Panc1 (cell line): ENCODE results near the gene CNIH1. TPM values are rescaled to one million over a fixed set of nuclear protein-coding genes. Genes with fewer than 3 reads are reported as not detected.
A peak's percentile ranks its signal among the peaks of the same experiment; 100 is the strongest.

ENCODE experiments used
- ATAC-seq: fragments of 200-7000 bp; cut with Tn5 transposase; 2 replicates; pipeline ENCODE4 v1.9.1; 2020; ENCODE audit warnings: mild to moderate bottlenecking, moderate library complexity
- BruUV-seq: library from RNA; stranded (reverse); fragments of 400-500 nt; replicated peaks from 2 replicates; lab custom pipeline; 2021; lab: Mats Ljungman, UMichigan
- CTCF ChIA-PET: fragments of 300-600 bp; sonication (Branson Sonifier 250); formaldehyde crosslinking; loops from one replicate; lab custom pipeline; 2022; ENCODE audit warnings: antibody characterized with exemption; lab: Charles Lee
- POLR2A ChIA-PET: fragments of 300-600 bp; sonication (Branson Sonifier 250); formaldehyde crosslinking; loops from one replicate; lab custom pipeline; 2022; ENCODE audit warnings: antibody characterized with exemption; lab: Charles Lee
- DNase-seq: peaks from one replicate; pipeline ENCODE4 v3.0.0-alpha.2; 2010; ENCODE audit warnings: low read depth, low spot score
- H3K27ac ChIP-seq: 2 replicates; pipeline ENCODE4 v1.5.1; 2011; ENCODE audit warnings: mild to moderate bottlenecking, low read length, inconsistent platforms
- H3K27me3 ChIP-seq: fragments of 200-500 bp; sonication (Bioruptor generic); 2 replicates; pipeline ENCODE4 v1.6.0; 2014; ENCODE audit warnings: low read length, inconsistent platforms; ENCODE audit not compliant: control insufficient read depth, insufficient read depth
- H3K36me3 ChIP-seq: fragments of 200-500 bp; sonication (Bioruptor generic); 2 replicates; pipeline ENCODE4 v1.5.1; 2014; ENCODE audit warnings: inconsistent platforms, mild to moderate bottlenecking, low read length, moderate library complexity; ENCODE audit not compliant: control insufficient read depth, insufficient read depth
- H3K4me1 ChIP-seq: 2 replicates; pipeline ENCODE4 v1.5.1; 2011; ENCODE audit warnings: inconsistent platforms, mild to moderate bottlenecking, low read length, moderate library complexity; ENCODE audit not compliant: control insufficient read depth, insufficient read depth
- H3K4me3 ChIP-seq, 2 experiments: 2 replicates each; pipeline ENCODE4 v1.5.1; 2011 to 2012; ENCODE audit warnings: low read depth in 2 of 2, low read length in 2 of 2, mild to moderate bottlenecking in 2 of 2, inconsistent platforms in 1 of 2, moderate library complexity in 1 of 2
- H3K9me3 ChIP-seq: fragments of 200-500 bp; sonication (Bioruptor generic); 2 replicates; pipeline ENCODE4 v1.5.1; 2014; ENCODE audit warnings: low read depth, mild to moderate bottlenecking, inconsistent platforms, low read length, moderate library complexity; ENCODE audit not compliant: control insufficient read depth, insufficient read depth
- CTCF ChIP-seq: fragments of 450-650 bp; IDR thresholded peaks from 2 replicates; pipeline ENCODE4 v1.5.1; 2017; ENCODE audit warnings: mild to moderate bottlenecking
- REST ChIP-seq, 2 experiments: IDR thresholded peaks; 2 replicates each; pipeline ENCODE4 v1.6.1; 2011 to 2012; ENCODE audit warnings: low read depth in 2 of 2, control low read depth in 1 of 2, low read length in 1 of 2, mild to moderate bottlenecking in 1 of 2, moderate library complexity in 1 of 2; ENCODE audit not compliant: insufficient read depth in 1 of 2
- SIN3A ChIP-seq: IDR thresholded peaks from 2 replicates; pipeline ENCODE4 v1.6.1; 2012; ENCODE audit warnings: low read depth, mild to moderate bottlenecking, low read length, moderate library complexity, borderline replicate concordance; ENCODE audit not compliant: insufficient read depth
- TCF7L2 ChIP-seq: IDR thresholded peaks from 2 replicates; pipeline ENCODE4 v1.6.1; 2011; ENCODE audit warnings: mild to moderate bottlenecking, low read depth, low read length, inconsistent platforms
- in situ Hi-C: cut with HindIII; loops from 2 replicates; pipeline ENCODE4 v1.10.0; 2016; ENCODE audit warnings: low sequenced_read_pairs, low pct_unique_long_range_greater_than_20kb
- intact Hi-C: fragments of 100-400 bp; cut with micrococcal nuclease; formaldehyde crosslinking; loops from one replicate; pipeline ENCODE4 v1.10.0; 2022; ENCODE audit not compliant: unreplicated experiment
- total RNA-seq: library from RNA; stranded (reverse); gene quantifications from one replicate; pipeline ENCODE4 v1.2.1, GENCODE V29; 2021; ENCODE audit not compliant: unreplicated experiment

CNIH1 gene
- total RNA-seq, 1 experiment from 2014 or later, result 83.7 TPM

DNA sequence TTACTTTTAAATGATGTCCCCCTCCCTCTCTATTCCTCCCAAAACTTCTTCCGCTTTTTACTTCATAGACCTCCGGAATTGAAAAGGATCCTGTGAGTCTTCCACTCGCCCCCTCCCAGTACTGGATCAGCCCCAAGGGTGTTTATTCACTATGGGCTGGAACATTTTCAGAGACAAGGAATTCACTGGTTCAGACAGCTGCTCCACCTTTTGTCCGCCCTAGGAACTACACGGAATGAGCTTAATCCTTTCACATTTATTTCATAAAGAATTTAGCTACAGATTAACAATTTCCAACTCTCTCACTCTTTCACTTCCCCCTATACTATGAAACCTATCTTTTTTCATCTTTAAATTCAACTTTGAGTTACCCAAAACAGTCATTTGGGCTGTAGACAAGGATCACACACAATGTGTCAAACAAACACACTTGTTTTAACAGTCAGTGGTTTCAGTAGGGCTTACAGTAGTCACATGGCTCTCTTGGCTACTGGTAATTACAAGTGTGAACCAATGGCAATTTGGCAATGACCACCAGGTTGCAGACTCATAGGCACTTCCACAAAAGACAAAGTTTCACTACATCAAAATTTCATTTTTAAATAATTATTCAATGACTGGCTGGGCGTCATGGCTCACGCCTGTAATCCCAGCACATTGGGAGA, 20.6 kb downstream of the CNIH1 start:
- no peaks in the 10 kb centered on the region for H3K27me3 ChIP-seq
- ChIA-PET CTCF (interaction anchor here (1.0 kb wide), 1 partner anchor 54 kb away, joined by 4 read pairs; no protein-coding TSS in a partner anchor), POLR2A (no interaction called here)
- in situ Hi-C loops (no loop called here), intact Hi-C loops (loop anchor here (5.0 kb wide), 1 partner anchor 53 kb away; no protein-coding TSS in a partner anchor)
- H3K36me3 ChIP-seq, result no peaks in the 10 kb centered on the region; the same call in 1 of the 2 replicates
- H3K4me1 ChIP-seq, result no peaks in the 10 kb centered on the region
- no peaks in the 10 kb centered on the region for H3K9me3 ChIP-seq
- no peak overlapping the region for H3K4me3 ChIP-seq
- peak; percentile 82 for ATAC-seq
- no TSS peak for BruUV-seq
- no peak overlapping the region for H3K27ac ChIP-seq
- DNase-seq, result no peak
- no peak for TF ChIP-seq REST (IDR thresholded peaks at IDR 0.05; ENCODE audit: insufficient read depth in 1 of 2, low read depth in 2 of 2, low read length in 1 of 2)
- TF ChIP-seq SIN3A, result no peak
- no peak for TF ChIP-seq TCF7L2
- TF ChIP-seq CTCF, result peak; percentile 70

GRCh38 chr14:54411371-54411770, 29.8 kb downstream of the CNIH1 start:
- CTCF ChIA-PET, result no interaction called here
- no peak overlapping the region for H3K4me3 ChIP-seq

More at GRCh38 chr14:54411371-54411770, 29.8 kb downstream of the CNIH1 start:
- POLR2A ChIA-PET, result no interaction called here
- H3K27ac ChIP-seq, result no peak overlapping the region
- no TSS peak for BruUV-seq
- no peaks in the 10 kb centered on the region for H3K4me1 ChIP-seq
- no peak for ATAC-seq
- H3K9me3 ChIP-seq, result no peaks in the 10 kb centered on the region
- no peak for DNase-seq
- in situ Hi-C loops, result no loop called here
- intact Hi-C loops, result no loop called here
- TF ChIP-seq CTCF (no peak), SIN3A (no peak)
- H3K27me3 ChIP-seq, result no peaks in the 10 kb centered on the region
- peaks cover 3% of the 10 kb centered on the region; the same call in 1 of the 2 replicates for H3K36me3 ChIP-seq
